Amygdala (tissue), 56 donors: ENCODE data around the gene FGD5.

ENCODE experiments used
- DNase-seq, 56 donors: peaks; one replicate each; lab custom pipeline; 2025; lab: John Stamatoyannopoulos, UW

FGD5 gene

DNA sequence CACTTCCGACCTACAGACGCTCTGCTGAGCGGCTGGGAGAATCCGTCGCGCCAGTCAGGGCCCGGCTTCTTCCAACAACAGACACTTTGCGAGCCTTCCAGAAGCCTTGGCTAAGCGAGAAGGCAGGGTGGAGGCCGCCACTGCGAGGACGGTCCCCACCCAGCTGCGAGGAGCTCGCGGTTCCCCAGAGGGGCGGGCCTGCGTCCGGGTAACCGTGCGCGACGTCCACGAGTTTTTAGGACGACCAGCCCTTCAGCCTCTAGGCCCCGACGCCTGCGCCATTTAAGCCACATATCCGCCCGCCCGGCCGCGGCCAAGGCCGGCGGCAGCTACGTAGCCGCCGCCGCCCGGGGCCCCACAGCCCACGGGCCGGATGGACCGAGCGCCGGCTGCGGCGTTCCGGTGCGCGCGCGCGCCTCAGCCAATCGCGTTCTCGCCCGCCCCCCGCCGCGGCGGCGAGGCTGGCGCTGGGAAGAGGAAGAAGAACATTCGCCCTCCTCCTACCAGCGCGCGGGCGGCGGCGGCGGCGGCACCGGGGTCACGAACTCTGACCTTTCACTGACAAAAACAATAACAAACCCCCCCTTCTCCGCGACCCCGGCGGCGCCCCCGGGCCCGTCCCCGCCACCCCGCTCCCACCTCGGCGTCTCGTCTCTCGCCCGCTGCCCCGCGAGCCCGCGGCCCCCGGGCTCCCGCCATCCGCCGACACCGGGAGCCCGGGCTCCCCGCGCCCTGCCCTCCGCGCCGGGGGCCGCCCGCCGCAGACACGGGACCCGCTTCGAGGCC is 128.5 kb downstream of the FGD5 start, which contains the start of gene NR2C2:
NR2C2 (plus strand) TSS at position 484 of the 786 bp plus-strand sequence. CDS start 56,332 bp downstream, outside the sequence.
- DNase-seq: peak in 55 of 56 donors; percentile 22 to 88 (median 69)

DNA sequence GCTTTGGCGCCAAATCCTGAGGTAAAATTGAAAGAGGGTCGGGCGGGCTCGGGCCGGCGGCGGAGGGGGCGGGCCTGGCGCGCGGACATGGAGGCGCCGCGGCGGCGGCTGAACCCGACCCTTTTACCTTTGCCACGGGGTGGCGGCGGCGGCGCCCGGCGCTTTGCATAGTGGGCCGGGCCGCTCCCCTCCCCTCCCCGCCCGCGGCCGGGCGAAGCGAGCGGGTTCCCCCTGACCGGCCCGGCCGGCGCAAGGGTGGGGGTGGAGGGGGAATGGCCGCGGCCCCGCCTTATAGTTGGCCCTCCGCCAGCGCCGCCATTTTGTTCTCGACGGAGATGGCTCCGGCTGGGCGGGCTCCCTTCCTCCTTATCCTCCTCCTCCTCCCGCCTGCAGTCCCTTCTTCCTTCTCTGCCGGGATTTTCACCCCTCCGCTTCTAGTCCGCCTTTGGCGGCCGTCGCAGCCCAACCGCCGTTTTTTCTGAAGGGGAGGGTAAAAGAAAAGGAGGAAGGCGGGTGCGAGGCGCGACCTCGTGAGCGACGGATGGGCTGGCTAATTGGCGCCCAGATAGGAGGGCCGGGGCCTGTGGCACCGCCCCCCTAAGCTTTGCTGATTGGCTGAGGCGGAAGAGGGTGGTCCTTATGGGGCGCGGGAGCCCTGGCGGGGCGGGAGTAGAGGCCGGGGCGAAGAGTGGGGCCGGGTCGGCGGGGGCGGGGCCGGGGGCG is 129.3 kb downstream of the FGD5 start:
- peak; percentile 83 to 99 (median 97) for DNase-seq

DNA sequence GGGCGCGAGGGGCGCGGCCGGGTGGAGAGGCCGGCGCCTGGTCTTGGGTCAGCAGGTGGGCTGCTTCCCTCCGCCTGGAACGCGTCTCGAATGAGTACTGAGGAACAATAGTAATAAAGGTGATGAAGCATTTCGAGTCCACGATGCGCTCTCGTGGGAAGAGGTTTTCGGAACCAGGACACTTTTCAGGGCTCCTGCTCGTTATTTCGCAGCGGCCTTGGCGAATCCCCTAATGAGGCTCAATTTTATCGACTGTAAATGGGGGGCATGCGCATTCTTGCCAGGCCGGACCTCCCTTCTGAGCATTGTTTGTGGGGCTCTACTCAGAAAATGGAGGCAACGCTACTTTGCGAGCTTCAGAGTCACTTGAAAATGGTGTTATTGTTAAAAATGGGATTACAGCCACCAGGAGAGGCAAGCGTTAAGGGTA is 129.9 kb downstream of the FGD5 start:
- DNase-seq: no peak

DNA sequence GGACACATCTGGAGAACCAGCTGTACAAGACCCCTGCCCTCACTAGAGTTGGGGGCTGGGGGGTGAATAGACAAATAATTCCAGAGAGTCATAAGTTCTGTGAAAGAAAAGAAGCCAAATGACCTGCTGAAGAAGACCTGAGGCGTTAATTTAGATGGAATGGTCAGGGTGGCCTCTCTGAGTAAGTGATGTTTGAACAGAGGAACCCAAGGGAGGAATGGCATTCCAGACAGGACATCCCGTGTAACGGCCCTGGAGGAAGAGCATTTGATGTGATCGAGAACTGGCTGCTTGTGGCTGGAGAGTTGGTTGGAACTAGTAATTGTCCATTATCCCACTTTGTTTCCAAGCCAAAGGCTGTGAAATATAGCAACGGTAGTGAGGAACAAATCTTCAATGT is 130.4 kb downstream of the FGD5 start:
- peak in 2 of 56 donors; percentile 6 to 18 for DNase-seq

DNA sequence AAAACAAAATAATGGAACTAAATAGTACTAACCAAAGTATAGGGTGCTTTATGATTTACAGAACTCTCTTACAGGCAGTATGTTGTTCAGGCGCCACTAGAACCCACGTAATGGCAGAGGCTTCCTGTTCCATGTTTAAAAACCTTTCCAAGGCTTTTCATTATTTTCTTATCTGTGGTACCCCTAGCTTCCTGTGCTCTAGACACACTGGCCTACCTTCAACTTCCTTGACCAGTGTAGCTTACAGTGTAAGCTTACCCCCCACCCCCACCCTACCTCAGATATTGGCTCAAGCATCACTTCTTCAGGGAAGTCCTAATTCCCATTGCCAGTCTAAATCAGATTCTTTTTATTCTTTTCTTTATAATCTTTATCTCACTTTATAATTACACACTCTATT is 131.5 kb downstream of the FGD5 start:
- no peak for DNase-seq

DNA sequence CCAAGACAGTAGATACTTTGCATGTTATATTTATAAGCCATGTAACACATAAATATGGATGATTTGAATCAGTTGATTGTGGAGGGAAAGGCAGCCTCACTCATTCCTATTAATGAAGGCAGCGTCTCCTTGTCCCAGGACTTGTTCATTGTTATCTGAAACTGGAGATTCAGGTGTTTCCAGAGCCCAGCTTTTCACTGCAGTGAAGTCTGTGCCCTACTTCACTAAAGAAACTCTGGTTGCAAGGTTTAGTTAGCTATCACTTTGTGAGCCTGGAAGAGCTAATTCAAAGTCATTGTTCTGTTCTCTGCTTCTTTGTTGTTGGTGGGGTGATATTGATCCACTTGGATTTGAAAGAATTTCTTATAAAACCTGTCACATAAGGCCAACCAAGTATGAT is 138.4 kb downstream of the FGD5 start:
- DNase-seq: no peak

DNA sequence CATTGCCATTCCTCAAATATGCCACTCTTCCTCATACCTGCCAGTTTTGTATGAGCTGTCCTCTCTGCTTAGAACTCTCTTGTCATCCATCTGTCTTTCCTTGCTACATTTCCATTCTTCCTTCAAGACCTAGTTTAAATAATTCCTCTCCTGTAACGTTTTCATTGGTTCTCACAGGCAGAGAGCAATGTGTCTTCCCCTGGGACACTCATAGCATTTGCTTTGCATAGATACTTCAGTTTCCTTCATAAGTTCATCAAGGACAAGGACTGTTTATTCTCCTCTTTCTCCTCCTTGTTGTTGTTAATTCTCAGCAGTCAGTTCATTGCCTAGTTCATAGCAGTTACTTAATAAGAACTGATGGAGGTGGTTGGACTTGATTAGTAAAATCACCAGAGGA is 139.2 kb downstream of the FGD5 start:
- DNase-seq: no peak

DNA sequence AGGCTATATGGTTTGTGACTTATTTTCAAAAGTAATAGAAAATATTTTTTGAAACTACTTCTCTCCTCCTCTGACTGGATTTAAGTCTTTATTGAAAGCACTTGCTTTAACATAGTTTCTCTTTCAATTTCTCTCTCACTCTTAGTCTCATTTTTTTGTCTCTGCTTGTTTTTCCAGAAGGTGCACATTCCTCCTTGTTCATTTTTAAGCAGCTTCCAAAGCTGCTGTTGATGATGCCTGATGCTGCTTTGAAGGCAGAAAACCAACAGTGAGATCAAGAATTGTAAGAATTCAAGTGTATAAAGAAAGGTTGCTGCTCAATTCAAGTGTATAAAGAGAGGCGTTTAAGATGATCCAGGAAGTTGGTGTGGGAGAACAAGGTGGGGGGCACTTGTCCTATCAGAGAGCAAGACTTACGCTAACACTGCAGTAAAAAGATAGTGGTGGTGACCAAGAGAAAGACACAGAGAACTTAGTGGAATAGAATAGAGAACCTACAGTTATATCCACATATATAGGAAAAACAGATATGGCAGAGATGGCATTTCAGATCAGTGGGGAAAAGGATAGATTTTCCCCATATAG is 140.7 kb downstream of the FGD5 start:
- DNase-seq: no peak

DNA sequence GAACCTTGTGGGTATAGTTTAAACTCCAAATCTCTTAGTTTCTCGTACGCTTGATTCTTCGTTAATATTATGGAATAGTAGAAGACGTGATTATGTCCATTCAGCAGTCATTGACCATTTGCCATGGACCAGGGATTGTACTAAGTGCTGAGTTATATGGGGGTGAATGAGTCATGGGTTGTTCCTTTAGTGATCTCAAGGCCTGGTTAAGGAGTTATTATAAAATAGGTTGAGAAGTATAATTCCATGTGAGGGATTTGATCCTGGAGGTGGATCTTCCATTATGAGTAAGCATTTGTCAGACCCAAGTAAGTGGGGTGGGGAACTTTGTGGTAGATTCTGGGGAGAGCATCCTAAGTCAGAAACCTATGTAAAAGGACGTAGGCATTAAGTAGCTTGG is 144.0 kb downstream of the FGD5 start:
- no peak for DNase-seq

DNA sequence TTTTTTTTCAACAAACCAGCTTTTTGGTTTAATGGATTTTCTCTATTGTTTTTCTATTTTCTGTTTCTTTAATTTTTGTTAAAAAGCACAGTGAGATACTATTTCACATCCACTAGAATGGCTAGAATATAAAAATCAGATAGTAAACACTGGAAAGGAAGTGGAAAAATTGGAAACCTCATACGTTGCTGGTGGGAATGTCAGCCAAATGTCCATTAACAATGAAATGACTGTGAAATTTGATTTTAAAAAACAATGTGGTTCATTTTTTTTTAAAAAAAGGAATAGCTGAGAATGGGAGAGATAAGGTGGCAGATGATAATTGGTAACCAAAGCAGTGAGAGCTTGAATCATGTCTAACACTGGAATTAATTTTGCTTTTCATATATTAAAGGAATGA is 148.5 kb downstream of the FGD5 start:
- no peak for DNase-seq

DNA sequence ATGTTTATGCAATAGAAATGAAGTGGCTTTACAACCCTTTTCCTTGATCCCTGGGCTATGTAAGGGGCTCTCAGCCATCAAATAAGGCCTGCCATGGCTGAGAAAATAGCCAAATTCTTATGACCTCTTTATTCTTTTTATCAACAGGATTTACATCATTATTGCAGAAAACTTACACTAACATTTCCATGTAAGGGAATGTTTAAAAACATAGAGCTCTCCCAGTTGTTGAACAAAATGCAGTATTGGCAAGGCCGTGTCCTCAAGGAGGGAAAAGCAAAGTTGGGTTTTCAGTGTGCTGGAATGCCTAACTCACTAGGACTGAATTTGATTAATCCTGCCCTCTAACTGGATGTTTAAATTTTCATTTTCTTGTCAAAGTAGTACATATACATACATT is 150.9 kb downstream of the FGD5 start:
- no peak for DNase-seq

DNA sequence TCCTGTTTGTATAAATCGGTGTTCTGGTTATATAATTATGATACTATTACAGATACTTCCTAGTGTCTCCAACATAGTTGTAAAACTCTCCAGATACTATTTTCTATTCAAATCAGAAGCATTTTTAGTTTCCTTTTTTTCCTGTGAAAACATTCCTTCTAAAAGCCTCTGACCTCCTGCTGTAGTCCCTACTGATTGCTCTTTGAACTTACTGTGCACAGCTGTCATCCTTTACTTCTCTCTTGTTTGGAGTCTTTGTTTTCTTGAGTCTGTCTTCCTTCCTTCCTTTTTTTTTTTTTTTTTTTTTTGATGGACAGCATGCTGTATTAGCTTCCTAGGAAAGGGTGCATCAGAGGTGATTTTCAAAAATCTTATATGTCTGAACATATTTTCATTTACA is 157.6 kb downstream of the FGD5 start:
- DNase-seq: no peak

DNA sequence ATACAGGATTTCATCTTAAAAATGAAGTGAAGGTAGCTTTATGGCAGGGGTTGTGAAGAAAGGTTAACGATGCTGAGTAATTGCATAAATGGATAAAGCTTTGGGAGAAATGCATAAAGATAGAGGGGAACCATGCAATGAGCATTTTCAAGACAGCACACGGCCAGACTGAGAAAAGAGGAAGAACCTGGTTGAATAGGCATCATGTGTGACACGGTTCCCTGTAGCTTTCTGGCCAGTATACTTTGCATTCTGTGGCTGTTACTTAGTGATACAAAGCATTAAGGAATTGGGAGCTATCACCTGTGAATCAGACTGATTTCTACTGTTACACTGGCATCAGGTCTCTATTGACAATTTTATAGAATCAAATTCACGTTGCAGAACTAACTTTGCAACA is 161.9 kb downstream of the FGD5 start:
- no peak for DNase-seq
